NK-92 (cell line): ENCODE data around the gene WDR48.
"Not testable (repeated sequence)": the region's sequence is repeated elsewhere in the genome, so short reads cannot be mapped to it uniquely, and the experiment has no call there.

Experiments used
- DNase-seq: peaks from one replicate; lab custom pipeline; 2025; ENCODE audit not compliant: unreplicated experiment; lab: John Stamatoyannopoulos, UW

The WDR48 gene

DNA sequence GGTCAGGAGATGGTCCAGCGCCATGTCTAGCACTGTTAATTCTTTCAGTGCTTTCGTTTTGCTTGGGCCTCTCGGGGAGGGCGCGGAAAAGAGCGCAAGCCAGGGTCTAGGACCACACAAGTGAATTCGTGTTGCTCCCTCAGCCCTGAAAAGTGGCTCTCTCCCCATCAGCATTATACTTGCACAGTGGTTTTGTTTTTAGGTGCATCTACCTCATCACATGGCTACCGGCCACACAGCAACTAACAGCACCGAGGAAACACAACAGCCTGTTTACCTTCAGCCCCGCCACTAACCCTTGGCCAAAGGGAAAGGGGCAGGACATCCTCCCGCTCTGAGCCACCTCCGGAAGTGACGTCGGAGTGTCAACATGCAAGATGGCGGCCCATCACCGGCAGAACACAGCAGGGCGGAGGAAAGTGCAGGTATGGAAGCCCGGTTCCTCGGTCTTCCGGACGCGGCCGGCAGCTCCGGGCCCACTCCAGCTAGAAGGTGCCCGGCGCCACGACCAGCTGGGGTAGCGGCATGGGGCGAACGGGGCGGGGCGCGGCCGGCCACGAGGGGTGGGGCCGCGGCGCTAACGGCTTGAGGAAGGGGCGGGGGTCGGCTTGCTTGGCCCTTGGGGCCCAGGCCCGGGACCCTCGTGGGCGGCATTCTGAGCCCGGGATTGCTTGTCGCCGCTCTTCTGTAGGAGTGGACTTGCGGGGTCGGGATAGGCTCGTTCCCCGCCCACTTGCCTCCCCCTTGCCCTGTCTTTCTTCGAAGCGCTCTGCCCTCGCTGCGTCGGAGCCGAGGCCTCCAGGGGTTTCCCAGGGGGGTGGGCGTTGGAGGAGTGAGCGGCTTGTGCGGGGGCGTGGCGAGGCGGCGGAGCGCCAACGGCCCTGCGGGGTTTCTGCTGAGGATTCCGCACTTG lies at the start of gene WDR48, which contains the start of gene SCN11A:
WDR48 (plus strand) TSS at position 368 of the 913 bp plus-strand sequence; CDS start at position 378, 10 bp downstream.
SCN11A (minus strand) TSS at position 296 of the 913 bp plus-strand sequence. CDS start 101,582 bp downstream, outside the sequence.
- DNase-seq: peak; percentile 66

DNA sequence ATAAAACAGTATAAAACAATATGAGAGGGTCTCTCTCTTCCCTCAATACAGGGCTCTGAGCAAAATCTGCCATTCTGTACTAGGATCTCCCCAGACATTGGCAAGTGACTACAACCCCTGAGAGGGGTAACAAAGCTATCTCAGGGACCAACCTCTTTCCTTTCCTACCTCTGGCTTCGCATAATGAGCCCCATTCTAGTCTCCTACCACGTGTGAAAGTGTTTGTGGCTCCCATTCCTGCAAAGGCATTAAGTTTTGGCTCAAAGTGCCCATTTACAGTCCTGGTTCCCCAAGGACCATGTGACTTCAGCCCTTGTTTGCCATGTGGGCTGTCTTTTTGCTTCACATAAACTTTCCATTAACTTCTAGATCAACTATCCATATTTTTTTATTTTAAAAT lies 46.5 kb upstream of the WDR48 start:
- DNase-seq: no peak

DNA sequence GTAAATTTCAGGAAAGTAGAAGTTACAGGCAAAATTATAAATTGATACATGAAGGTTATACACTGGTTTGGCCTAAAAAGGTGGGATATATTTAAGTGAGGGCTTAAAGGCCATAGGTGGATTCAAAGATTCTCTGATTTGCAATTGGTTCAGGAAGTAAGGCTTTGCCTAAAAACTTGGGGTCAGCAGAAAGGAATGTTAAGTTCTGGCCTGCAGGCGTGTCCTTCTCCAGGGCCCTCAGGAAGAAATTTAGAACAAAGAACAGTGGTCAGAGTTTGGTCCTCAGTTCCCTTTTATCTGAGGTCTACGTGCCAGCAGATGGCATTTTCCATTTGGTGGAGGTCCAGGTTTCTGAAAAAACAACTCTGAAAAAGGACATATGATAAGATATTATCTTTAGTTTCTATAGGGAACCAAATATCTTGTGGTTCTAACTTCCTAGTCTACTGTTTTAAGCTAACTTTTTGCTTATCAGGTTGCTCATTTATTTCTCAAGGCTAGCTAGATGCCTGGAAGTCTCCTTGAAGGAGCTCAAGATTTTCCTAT lies 40.6 kb upstream of the WDR48 start:
- no peak for DNase-seq

DNA sequence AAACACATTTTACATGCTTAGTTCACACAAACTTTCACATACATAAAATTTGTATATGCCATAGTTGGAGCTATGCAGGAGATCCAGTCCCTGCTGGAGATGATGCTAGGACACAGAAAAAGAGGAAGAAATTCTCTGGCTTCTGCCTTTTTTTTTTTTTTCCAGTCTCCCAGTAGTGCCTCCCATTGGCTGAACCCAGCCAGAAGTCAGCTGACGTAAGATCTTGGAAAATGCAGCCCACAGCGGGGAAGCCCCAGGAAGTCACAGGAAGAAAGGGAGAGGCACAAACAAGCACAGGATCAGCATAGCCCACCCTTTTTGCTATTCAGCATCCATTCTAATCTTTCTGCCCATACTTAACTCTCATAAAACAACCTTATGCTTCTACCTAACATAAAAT lies 38.5 kb upstream of the WDR48 start:
- DNase-seq: no peak

DNA sequence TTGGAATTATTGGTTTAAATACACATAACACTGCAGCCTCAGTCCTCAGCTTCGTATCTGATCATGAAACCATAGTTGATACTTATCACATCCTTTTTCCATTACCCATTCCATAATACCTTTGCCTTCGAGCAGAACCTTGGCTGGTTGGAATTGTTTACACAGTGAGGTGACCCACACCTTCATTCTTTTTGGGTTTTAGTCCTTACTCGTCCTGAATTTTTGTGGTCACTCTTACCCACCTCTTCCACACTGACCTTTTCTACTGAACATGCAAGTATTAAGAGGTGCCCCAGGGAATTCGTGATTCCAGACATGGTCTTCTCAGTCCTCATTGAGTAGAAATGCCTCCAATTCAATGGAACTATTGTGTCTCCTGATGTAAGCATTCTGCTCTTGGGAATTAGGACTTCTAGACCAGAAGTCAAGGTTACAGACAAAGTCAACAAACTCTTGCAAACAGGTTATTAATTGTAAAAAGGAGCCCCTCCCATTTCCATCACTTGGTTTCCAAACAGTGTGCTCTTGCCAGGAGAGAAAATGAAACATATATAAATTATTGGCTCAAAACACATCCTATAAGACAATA lies 37.8 kb upstream of the WDR48 start:
- DNase-seq: no peak

DNA sequence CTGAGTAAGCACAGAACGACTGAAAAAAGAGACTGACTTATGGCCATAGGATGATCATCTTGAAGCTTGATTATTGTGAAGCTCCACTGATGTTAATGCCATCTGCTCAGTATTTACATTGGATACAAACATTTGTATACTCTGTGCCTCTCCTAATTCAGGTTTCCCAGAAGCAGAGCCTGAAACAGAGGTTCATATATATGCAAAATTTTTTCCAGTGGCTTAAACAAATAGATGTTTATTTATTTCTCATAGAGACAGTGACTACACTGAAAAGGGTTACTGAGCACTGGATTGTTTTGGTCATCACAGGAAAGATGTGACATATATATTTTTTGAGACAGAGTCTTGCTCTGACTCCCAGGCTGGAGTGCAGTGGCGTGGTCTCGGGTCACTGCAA lies 36.4 kb upstream of the WDR48 start:
- no peak for DNase-seq

DNA sequence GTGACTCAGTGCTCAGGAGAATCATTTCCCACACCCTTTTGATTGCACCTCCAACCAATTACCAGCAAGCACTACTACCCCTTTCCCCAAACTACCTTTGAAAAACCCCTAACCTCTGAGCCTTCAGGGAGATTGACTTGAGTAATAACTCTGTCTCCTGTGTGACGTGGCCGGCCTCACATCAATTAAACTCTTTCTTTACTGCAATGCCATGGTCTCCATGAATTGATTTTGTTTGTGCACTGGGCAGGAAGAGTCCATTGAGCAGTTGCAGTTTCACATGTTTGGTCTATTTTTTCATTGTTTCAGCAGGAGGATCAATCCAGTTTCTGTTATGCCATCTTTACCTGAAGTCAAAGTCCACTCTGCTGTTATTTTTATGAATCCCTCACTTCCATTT lies 32.5 kb upstream of the WDR48 start:
- DNase-seq: no peak

DNA sequence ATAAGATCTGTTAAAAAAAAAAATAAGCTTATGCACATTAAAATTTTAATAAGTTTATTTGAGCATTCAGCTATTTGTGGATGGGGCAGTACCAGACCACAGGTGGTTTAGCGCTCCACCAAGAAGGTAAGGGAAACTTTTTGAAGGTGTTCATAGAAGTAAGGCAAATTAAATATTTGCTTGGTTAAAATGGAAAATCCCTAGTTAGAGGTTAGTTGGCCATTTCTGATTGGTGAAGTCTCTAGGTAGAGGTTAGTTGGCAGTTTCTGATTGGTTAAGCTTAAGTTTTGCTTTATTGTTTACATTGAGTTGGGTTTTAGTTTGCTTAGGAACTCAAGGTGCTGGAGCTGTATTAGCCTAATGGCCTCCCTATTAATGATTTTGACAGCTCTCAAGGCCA lies 30.8 kb upstream of the WDR48 start:
- DNase-seq: no peak

DNA sequence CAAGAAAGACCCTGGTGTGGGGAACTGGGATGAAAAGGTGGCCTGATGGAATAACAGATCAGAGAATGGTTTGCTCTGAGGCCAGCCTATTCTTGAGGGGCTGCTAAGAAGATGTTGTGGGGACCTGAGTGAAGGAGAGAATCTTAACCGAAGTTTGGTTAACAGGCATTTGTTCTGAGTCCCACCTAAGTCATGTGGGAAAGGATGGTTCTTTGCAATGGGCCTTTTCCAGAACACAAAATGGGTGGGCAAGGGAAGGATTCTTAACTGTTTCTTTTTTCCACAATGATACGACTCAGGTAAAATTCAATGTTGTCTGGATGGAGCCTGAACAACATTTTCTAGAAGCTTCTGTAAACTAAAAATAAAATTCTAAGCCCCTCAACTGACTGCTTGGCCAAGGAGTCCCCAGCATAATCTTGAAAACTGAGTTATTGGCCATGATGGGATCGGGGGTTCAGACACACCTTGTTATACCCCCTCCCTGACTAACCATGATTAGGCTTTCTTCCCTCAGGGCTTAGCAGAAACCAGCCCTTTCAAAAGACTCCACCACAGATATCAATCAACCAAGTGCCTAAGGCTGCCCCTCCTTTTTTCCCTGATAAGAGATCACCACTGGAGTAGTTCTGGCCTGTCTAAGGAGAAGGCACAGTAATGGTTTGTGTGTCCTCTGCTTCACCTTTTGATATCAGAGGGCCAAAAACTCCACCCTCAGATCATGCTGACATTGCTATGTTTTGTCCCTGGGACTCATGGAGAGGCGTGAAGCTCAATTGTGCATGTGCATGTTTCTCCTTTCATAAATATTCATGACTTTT lies 30.1 kb upstream of the WDR48 start:
- DNase-seq: no peak

DNA sequence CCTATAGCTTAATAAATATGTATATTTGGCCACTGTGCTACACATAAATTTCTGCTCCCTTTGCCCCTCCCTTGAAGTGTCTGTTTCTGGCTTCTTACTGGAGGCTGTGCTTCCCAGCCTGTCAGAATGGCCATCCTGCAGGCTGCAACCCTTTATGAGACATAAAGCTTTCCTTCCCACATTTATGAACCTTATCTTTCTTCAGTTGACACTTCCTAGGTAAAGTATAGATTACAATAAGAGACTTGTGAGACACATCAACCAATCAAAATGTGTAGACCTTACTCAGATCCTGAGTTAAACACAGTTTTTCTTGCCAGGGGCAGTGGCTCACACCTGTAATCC lies 29.6 kb upstream of the WDR48 start:
- no peak for DNase-seq

DNA sequence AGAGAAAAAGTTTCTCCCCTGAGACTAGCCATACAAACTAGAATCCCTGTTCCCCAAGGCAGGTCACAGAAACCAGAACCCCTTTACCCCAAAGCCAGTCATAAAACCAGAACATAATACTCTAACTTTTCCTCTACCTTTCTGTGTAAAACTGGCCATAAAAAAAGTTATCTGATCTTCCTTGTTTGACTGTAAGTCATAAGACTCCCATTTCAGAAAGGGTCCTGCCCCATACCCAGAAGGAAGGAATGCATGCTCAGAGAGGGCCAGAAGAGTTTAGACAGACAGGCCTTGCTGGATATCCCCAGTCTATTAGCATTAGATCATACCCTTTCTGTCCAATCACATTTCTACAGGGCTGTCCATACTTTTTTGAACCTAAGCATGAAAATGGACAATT lies 27.3 kb upstream of the WDR48 start:
- no peak for DNase-seq

DNA sequence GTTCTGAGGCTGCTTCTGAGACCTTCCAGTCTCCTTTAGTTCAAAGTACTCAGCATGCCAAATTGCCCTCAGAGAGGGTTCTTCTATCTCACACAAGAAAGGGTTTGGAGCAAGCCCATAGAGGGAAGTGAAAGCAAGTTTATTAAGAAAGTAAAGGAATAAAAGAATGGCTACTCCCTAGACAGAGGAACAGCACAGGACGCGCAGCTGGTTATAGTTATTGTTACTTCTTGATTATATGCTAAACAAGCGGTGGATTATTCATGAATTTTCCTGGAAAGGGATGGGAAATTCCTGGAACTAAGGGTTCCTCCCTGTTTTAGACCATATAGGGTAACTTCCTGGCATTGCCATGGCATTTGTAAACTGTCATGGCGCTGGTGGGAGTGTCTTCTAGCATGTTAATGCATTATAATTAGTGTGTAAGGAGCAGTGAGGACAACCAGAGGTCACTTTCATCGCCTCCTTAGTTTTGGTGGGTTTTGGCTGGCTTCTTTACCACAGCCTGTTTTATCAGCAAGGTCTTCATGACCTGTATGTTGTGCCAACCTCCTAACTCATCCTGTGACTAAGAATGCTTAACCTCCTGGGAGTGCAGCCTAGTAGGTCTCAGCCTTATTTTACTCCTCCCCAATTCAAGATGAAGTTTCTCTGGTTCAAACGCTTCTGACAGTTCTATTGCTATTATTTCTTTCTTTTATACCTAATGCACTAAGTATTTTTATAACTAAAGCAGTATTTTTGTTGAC lies 26.4 kb upstream of the WDR48 start:
- DNase-seq: no peak

DNA sequence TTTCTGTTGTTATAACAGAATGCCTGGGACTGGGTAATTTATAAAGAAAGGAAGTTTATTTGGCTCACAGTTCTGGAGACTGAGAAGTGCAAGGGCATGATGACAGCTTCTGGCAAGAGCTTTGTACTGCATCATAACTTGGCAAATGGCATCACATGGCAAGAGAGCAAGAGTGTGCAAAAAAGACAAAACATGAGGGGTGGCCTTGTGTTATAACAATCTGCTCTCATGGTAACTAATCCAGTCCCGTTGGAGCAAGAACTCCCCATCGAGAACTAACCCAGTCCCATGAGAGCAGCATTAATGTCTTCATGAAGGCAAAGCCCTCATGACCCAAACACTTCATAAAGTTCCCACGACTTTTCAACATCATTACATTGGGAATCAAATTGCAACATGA lies 23.3 kb upstream of the WDR48 start:
- DNase-seq: no peak

DNA sequence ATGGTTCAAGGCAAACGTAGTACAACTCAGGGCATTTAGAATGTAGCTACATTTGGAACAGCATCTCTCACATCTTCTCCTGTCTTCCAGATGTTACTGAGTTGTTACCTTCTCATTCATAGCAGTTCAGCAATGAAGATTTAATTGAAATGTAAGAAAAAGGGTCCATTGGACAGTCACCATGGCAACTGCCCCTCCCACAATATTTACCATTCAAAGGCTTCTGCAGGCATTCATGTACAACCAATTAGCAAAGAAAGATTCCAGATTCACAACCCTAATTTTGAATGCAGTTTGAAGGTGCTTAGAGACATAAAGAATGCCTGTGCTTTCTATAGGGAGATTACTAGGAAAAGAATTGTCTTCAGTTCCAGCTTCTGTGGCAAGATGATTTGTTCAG lies 22.3 kb upstream of the WDR48 start:
- DNase-seq: no peak

DNA sequence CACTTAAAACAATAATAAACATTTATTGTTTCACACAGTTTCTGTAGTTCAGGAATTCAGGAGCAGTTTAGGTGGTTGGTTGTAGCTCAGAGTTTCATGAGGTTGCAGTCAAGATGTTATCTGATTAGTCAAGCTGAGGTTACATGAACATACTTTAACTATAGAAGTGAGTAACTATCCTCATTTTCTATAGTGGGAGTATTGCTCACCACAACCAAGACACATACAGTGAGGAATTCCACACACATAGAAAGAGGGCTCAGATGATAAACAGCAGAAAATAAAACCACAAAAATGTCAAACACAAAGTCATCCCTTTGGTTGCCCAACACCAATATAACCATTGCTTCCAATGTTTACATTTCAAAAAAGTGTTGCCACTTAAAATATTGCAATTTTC lies 13.7 kb upstream of the WDR48 start:
- DNase-seq: no peak

DNA sequence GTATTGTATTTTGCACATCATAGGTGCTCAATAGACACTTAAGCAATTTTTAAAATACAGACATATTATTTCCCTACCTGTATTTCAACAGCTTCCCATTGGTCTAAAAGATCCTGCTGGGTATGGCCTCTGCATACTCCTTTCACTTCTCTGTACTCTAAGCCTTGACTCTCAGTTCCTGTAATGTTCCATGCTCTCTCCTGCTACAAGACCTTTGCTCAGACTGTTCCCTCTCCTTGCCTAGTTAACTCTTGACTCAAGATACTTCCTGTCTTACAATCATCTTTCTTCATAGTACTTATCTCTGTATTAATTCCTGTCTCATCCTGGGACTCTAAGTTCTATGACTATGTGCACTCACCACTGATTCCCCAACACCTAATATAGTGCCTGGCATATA lies 1.8 kb upstream of the WDR48 start:
- DNase-seq: no peak

DNA sequence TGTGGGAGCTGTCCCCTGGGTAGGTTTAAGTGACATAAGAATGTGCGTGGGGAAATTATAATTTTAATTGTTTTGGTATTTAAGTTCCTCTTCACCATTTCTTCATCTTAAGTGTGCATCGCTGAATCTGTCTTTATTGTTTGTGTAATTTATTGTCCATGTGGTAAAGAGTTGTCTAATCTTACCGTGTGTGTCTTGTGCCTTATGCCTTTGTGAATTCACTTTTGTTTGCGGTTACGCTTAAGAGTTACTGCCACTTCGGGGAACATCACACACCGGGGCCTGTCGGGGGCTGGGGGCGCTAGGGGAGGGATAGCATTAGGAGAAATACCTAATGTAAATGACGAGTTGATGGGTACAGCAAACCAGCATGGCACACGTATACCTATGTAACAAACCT lies 767 bp downstream of the WDR48 start:
- no peak for DNase-seq

DNA sequence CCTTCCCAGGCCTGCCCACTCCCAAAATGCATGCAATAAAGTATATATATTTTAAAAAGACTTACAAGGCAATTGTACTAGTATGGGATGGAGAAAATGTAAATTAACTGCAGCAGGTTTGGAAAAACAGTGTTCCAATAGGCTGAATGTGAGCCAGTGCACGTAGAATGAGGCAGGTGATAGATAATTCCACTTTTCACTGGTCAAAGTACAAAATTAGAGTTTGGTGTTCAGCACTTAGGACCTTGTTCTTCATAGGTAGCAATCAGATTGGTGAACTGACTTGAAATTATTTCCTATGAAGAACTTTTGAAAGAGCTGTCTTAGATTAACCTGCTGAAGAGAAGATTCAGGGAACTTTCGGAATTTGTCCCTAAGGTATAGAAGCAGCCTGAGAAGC lies 1.9 kb downstream of the WDR48 start:
- no peak for DNase-seq

DNA sequence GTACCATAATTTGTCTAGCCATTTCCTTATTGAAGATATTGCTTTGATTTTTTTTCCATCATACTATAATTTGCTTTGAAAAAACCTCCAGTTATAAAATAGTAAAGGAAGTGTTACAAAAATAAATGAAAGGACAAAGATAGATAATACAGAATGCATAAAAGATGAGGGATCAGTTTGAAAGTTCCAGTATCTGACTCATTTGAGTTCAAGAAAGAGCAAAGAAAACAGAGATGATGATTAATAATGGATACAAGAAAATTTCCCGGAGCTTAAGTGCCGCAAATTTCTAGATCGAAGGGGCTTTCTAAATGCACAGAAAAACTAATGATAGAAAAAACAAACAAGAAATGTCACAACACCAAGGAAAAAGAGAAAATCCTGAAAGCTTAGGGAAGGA lies 4.3 kb downstream of the WDR48 start:
- no peak for DNase-seq

DNA sequence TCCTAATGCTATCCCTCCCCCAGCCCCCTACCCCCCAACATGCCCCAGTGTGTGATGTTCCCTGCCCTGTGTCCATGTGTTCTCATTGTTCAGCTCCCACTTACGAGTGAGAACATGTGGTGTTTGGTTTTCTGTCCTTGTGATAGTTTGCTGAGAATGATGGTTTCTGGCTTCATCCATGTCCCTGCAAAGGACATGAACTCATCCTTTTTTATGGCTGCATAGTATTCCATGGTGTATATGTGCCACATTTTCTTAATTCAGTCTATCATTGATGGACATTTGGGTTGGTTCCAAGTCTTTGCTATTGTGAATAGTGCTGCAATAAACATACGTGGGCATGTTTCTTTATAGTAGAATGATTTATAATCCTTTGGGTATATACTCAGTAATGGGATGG lies 9.4 kb downstream of the WDR48 start:
- DNase-seq: not testable (repeated sequence)

DNA sequence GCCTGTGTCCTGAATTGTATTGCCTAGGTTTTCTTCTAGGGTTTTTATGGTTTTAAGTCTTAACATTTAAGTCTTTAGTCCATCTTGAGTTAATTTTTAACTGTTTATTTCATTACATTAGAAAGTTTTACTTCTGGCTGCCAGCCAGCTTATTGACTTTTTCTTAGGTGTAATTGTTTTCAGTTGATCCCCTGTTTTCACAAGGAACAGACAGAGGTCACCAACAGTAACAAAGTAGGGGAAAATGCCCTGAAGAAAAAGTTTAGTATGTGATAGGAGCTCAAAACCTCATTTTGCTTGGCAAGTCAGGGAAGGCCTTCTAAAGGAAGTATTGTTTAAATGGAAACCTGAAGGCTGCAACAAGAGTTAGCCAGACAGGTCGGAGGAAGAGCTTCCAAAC lies 10.4 kb downstream of the WDR48 start:
- no peak for DNase-seq
